Common myeloid progenitor, CD34-positive (primary cell): Measurements from ENCODE around the gene ARL2BP.

Experiments
- CTCF ChIA-PET: fragments of 350-600 bp; sonication (Branson Sonifier 250); formaldehyde crosslinking; loops from one replicate; lab custom pipeline; 2021; ENCODE audit warnings: antibody characterized with exemption; lab: Charles Lee
- POLR2A ChIA-PET: fragments of 350-600 bp; sonication (Branson Sonifier 250); formaldehyde crosslinking; loops from one replicate; lab custom pipeline; 2021; ENCODE audit warnings: antibody characterized with exemption; lab: Charles Lee
- DNase-seq, 3 donors: peaks; one replicate each; pipeline versions ENCODE4 v3.0.0 to v3.0.0-alpha.2; 2013
- H3K27ac ChIP-seq, 2 experiments: 1 replicate in 1 of 2; 2 replicates in 1 of 2; pipeline ENCODE4 v1.7.0; 2013; ENCODE audit warnings: inconsistent platforms in 2 of 2, low read length in 2 of 2, mild to moderate bottlenecking in 2 of 2, low read depth in 1 of 2, moderate library complexity in 1 of 2; ENCODE audit not compliant: severe bottlenecking in 2 of 2, insufficient read depth in 1 of 2, poor library complexity in 1 of 2
- H3K27me3 ChIP-seq, 5 experiments: replicated peaks in 2 of 5; 1 replicate in 3 of 5; 2 replicates in 2 of 5; pipeline versions ENCODE4 v1.6.1 to v1.7.0; 2013; ENCODE audit warnings: low read length in 4 of 5, mild to moderate bottlenecking in 2 of 5, moderate library complexity in 2 of 5, inconsistent platforms in 1 of 5; ENCODE audit not compliant: insufficient read depth in 5 of 5, control insufficient read depth in 4 of 5
- H3K36me3 ChIP-seq, 4 experiments: 1 replicate in 2 of 4; 2 replicates in 2 of 4; pipeline versions ENCODE4 v1.6.1 to v1.7.0; 2013; ENCODE audit warnings: low read length in 3 of 4, control low read depth in 1 of 4, mild to moderate bottlenecking in 1 of 4; ENCODE audit not compliant: control insufficient read depth in 4 of 4, insufficient read depth in 4 of 4
- H3K4me1 ChIP-seq, 4 experiments: 1 replicate in 3 of 4; 2 replicates in 1 of 4; pipeline versions ENCODE4 v1.6.1 to v1.7.1; 2013; ENCODE audit warnings: low read length in 3 of 4, mild to moderate bottlenecking in 3 of 4, control low read depth in 1 of 4, inconsistent platforms in 1 of 4, moderate library complexity in 1 of 4; ENCODE audit not compliant: control insufficient read depth in 4 of 4, insufficient read depth in 4 of 4; ENCODE audit errors: control extremely low read depth in 1 of 4
- H3K4me3 ChIP-seq, 7 experiments: 1 replicate in 4 of 7; 2 replicates in 3 of 7; pipeline versions ENCODE4 v1.5.1 to v1.7.0; 2013; ENCODE audit warnings: mild to moderate bottlenecking in 7 of 7, low read length in 6 of 7, moderate library complexity in 6 of 7, inconsistent platforms in 2 of 7, low read depth in 2 of 7, control low read depth in 1 of 7; ENCODE audit not compliant: insufficient read depth in 4 of 7, control insufficient read depth in 1 of 7; ENCODE audit errors: extremely low read depth in 1 of 7
- H3K9me3 ChIP-seq, 5 experiments: 1 replicate in 4 of 5; 2 replicates in 1 of 5; pipeline versions ENCODE4 v1.6.1 to v1.7.1; 2013; ENCODE audit warnings: low read length in 4 of 5, mild to moderate bottlenecking in 2 of 5, inconsistent platforms in 1 of 5, low read depth in 1 of 5, moderate library complexity in 1 of 5; ENCODE audit not compliant: control insufficient read depth in 4 of 5, insufficient read depth in 2 of 5; ENCODE audit errors: control extremely low read depth in 1 of 5
- WGBS: methylation state at CpG from one replicate; pipeline ENCODE4 v1.1.5; 2013; ENCODE audit not compliant: insufficient coverage; 5-methylcytosine and 5-hydroxymethylcytosine counted together

The ARL2BP gene

GRCh38 chr16:57244463-57244766 is 644 bp upstream of the ARL2BP start:
- Histone ChIP-seq H3K36me3 (peaks cover 0 to 22% (median 11%) of the 10 kb centered on the region in 4 experiments), H3K4me1 (peaks cover 2 to 21% (median 11%) of the 10 kb centered on the region in 4 experiments), H3K9me3 (no peaks in the 10 kb centered on the region), H3K27me3 (no peaks in the 10 kb centered on the region), H3K27ac (peak overlapping the region; percentile 54 to 76), H3K4me3 (peak overlapping the region; percentile 64 to 87 (median 78))
- CTCF ChIA-PET = interaction anchor here (1.2 kb wide), 1 partner anchor 9 kb away, joined by 3 read pairs; no protein-coding TSS in a partner anchor
- POLR2A ChIA-PET = no interaction called here
- DNase-seq = no peak
- 0% methylated on average over 1 of the region's 9 CpGs for WGBS

GRCh38 chr16:57245472-57246113 is 534 bp downstream of the ARL2BP start:
- peaks cover 3 to 28% (median 18%) of the 10 kb centered on the region in 4 experiments for H3K36me3 ChIP-seq
- CTCF ChIA-PET = interaction anchor here (0.9 to 1.7 kb wide), 4 partner anchors 30 to 54 kb away, joined by 3 to 4 read pairs (median 4); no protein-coding TSS in a partner anchor
- H3K27me3 ChIP-seq = no peaks in the 10 kb centered on the region
- no peaks in the 10 kb centered on the region for H3K9me3 ChIP-seq
- POLR2A ChIA-PET = interaction anchor here (0.8 kb wide), 1 partner anchor 22 kb away, joined by 3 read pairs; no protein-coding TSS in a partner anchor
- peak overlapping the region; percentile 40 to 82 for H3K27ac ChIP-seq
- DNase-seq = peak in 1 of 3 donors; percentile 28
- peaks cover 2 to 19% (median 11%) of the 10 kb centered on the region in 4 experiments for H3K4me1 ChIP-seq
- peak overlapping the region; percentile 64 to 87 (median 78) for H3K4me3 ChIP-seq
- 2% methylated on average over 14 of the region's 28 CpGs for WGBS

GRCh38 chr16:57251352-57251751 is 6.3 kb downstream of the ARL2BP start:
- Histone ChIP-seq H3K27ac (no peak overlapping the region), H3K36me3 (peaks cover 6 to 52% (median 31%) of the 10 kb centered on the region in 4 experiments), H3K4me3 (no peak overlapping the region), H3K4me1 (no peaks in the 10 kb centered on the region), H3K9me3 (no peaks in the 10 kb centered on the region), H3K27me3 (no peaks in the 10 kb centered on the region)
- CTCF ChIA-PET = interaction anchor here (0.9 to 2.0 kb wide), 3 partner anchors 10 to 49 kb away, joined by 3 to 4 read pairs (median 3); no protein-coding TSS in a partner anchor
- no CpG with 5 or more reads among the region's 2 CpGs for WGBS
- POLR2A ChIA-PET = no interaction called here
- no peak for DNase-seq

GRCh38 chr16:57252148-57252721 is 7.2 kb downstream of the ARL2BP start:
- Histone ChIP-seq H3K27me3 (no peaks in the 10 kb centered on the region), H3K4me1 (no peaks in the 10 kb centered on the region), H3K36me3 (peaks cover 6 to 52% (median 27%) of the 10 kb centered on the region in 4 experiments), H3K27ac (no peak overlapping the region), H3K9me3 (no peaks in the 10 kb centered on the region), H3K4me3 (no peak overlapping the region)
- ChIA-PET POLR2A (no interaction called here), CTCF (interaction anchor here (1.6 to 2.0 kb wide), 2 partner anchors 9 to 48 kb away, joined by 3 to 4 read pairs; no protein-coding TSS in a partner anchor)
- DNase-seq = peak in 1 of 3 donors; percentile 13
- WGBS = 93% methylated on average over 4 of the region's 6 CpGs

- CTCF ChIA-PET = no interaction called here
- H3K27ac ChIP-seq = no peak overlapping the region
- no peaks in the 10 kb centered on the region for H3K4me1 ChIP-seq
- POLR2A ChIA-PET = no interaction called here
- H3K27me3 ChIP-seq = no peaks in the 10 kb centered on the region
- whole genome bisulfite sequencing = no CpG with 5 or more reads among the region's 1 CpG
- H3K36me3 ChIP-seq = peaks cover 6 to 46% (median 26%) of the 10 kb centered on the region in 4 experiments
- DNase-seq = no peak
- no peaks in the 10 kb centered on the region for H3K9me3 ChIP-seq
- no peak overlapping the region for H3K4me3 ChIP-seq
Measured at GRCh38 chr16:57253466-57253865, 8.4 kb downstream of the ARL2BP start.

- Histone ChIP-seq H3K9me3 (no peaks in the 10 kb centered on the region), H3K4me3 (no peak overlapping the region), H3K27me3 (no peaks in the 10 kb centered on the region), H3K4me1 (peaks cover 0 to 5% (median 3%) of the 10 kb centered on the region in 4 experiments), H3K36me3 (peaks cover 3 to 25% (median 10%) of the 10 kb centered on the region in 4 experiments), H3K27ac (no peak overlapping the region)
- CTCF ChIA-PET = interaction anchor here (1.0 kb wide), 1 partner anchor 23 kb away, joined by 3 read pairs; no protein-coding TSS in a partner anchor
- POLR2A ChIA-PET = interaction anchor here (0.6 kb wide), 1 partner anchor 70 kb away, joined by 3 read pairs; the partner anchor contains the start of genes PSME3IP1 and RSPRY1
- WGBS = 93% methylated on average over 7 of the region's 10 CpGs
- DNase-seq = no peak
Measured at GRCh38 chr16:57255686-57256415, 10.8 kb downstream of the ARL2BP start.
